Fibroblast of villous mesenchyme (primary cell): ENCODE measurements around the gene BPNT1. TPM values are rescaled to one million over a fixed set of nuclear protein-coding genes. Genes with fewer than 3 reads are reported as not detected.

Source experiments
- DNase-seq: peaks from one replicate; pipeline ENCODE4 v3.0.0-alpha.2; 2010; ENCODE audit warnings: low read depth
- H3K4me3 ChIP-seq: 2 replicates; pipeline ENCODE4 v1.5.1; 2011; ENCODE audit warnings: low read depth, mild to moderate bottlenecking, low read length
- CTCF ChIP-seq: IDR thresholded peaks from 2 replicates; pipeline ENCODE4 v1.5.1; 2012; ENCODE audit warnings: low read depth, mild to moderate bottlenecking, low read length; ENCODE audit not compliant: insufficient read depth
- total RNA-seq: library from RNA; depleted of rRNA; stranded (reverse); fragments of >200 nt; gene quantifications from 2 replicates; pipeline ENCODE4 v1.2.3, GENCODE V29; 2012

The BPNT1 gene
- 20.3 and 36.7 TPM in 2 replicates for total RNA-seq

GRCh38 chr1:220089650-220090556 is at the start of gene BPNT1:
TSS of gene BPNT1 (minus strand) at chr1:220089788. CDS start at chr1:220079846, 9,942 bp downstream.
- DNase-seq: peak; percentile 95
- H3K4me3 ChIP-seq: peak within 1 kb of the TSS; percentile 95
- TF ChIP-seq CTCF: no peak

- H3K4me3 ChIP-seq: no peak overlapping the region
- no peak for TF ChIP-seq CTCF
- no peak for DNase-seq
Observed at GRCh38 chr1:220137019-220137786, 47.6 kb upstream of the BPNT1 start.

- DNase-seq: no peak
- TF ChIP-seq CTCF: no peak
- no peak overlapping the region for H3K4me3 ChIP-seq
Observed at GRCh38 chr1:220135755-220136154, 46.2 kb upstream of the BPNT1 start.

GRCh38 chr1:220129479-220130210 is 40.1 kb upstream of the BPNT1 start:
- no peak for TF ChIP-seq CTCF
- DNase-seq: no peak
- H3K4me3 ChIP-seq: no peak overlapping the region

GRCh38 chr1:220127076-220127475 is 37.5 kb upstream of the BPNT1 start:
- no peak overlapping the region for H3K4me3 ChIP-seq
- TF ChIP-seq CTCF: no peak
- no peak for DNase-seq

- no peak for TF ChIP-seq CTCF
- DNase-seq: peak; percentile 47
Observed at GRCh38 chr1:220124542-220124941, 35.0 kb upstream of the BPNT1 start.

More at GRCh38 chr1:220124542-220124941, 35.0 kb upstream of the BPNT1 start:
- H3K4me3 ChIP-seq: no peak overlapping the region
